CD4-positive, alpha-beta memory T cell (primary cell): ENCODE results near the gene ZBTB16. TPM values are rescaled to one million over a fixed set of nuclear protein-coding genes. Genes with fewer than 3 reads are reported as not detected.

ENCODE experiments used
- CTCF ChIA-PET: fragments of 350-600 bp; sonication (Branson Sonifier 250); formaldehyde crosslinking; loops from one replicate; lab custom pipeline; 2021; ENCODE audit warnings: inconsistent platforms; ENCODE audit not compliant: partially characterized antibody; lab: Charles Lee
- POLR2A ChIA-PET: fragments of 350-600 bp; sonication (Branson Sonifier 250); formaldehyde crosslinking; loops from one replicate; lab custom pipeline; 2021; ENCODE audit not compliant: partially characterized antibody; lab: Charles Lee
- DNase-seq, 5 donors: peaks; one replicate each; pipeline versions ENCODE4 v3.0.0 to v3.0.0-alpha.2; 2020 to 2022; ENCODE audit warnings: mixed read lengths in 1 of 5
- H3K27ac ChIP-seq: one replicate; pipeline ENCODE4 v1.7.0; 2013; ENCODE audit warnings: low read depth, low read length
- H3K27me3 ChIP-seq: 2 replicates; pipeline ENCODE4 v1.7.0; 2013; ENCODE audit warnings: mild to moderate bottlenecking, low read length, moderate library complexity; ENCODE audit not compliant: insufficient read depth
- H3K36me3 ChIP-seq: 2 replicates; pipeline ENCODE4 v1.7.0; 2013; ENCODE audit warnings: mild to moderate bottlenecking, low read length, moderate library complexity; ENCODE audit not compliant: insufficient read depth
- H3K4me1 ChIP-seq: 2 replicates; pipeline ENCODE4 v1.7.0; 2013; ENCODE audit warnings: mild to moderate bottlenecking, low read length, moderate library complexity; ENCODE audit not compliant: insufficient read depth
- H3K4me3 ChIP-seq, 2 donors: one replicate each; pipeline ENCODE4 v1.7.0; 2013; ENCODE audit warnings: low read length in 2 of 2, mild to moderate bottlenecking in 1 of 2
- H3K9me3 ChIP-seq, 2 donors: one replicate each; pipeline ENCODE4 v1.7.0; 2013; ENCODE audit warnings: low read length in 2 of 2, control low read depth in 1 of 2; ENCODE audit not compliant: control insufficient read depth in 1 of 2
- H3K27ac Mint-ChIP-seq, 7 donors: one replicate each; pipeline ENCODE4 v1.8.0; 2020 to 2021; ENCODE audit warnings: mixed read lengths in 7 of 7, mild to moderate bottlenecking in 6 of 7, inconsistent platforms in 3 of 7, moderate library complexity in 3 of 7
- H3K27me3 Mint-ChIP-seq, 2 donors: one replicate each; pipeline ENCODE4 v1.8.0; 2020 to 2021; ENCODE audit warnings: mixed read lengths in 2 of 2
- H3K36me3 Mint-ChIP-seq, 2 donors: one replicate each; pipeline ENCODE4 v1.8.0; 2020 to 2021; ENCODE audit warnings: mixed read lengths in 2 of 2, inconsistent platforms in 1 of 2, mild to moderate bottlenecking in 1 of 2
- H3K4me1 Mint-ChIP-seq, 4 donors: one replicate each; pipeline ENCODE4 v1.8.0; 2020 to 2021; ENCODE audit warnings: mixed read lengths in 4 of 4, mild to moderate bottlenecking in 1 of 4
- H3K4me3 Mint-ChIP-seq, 8 donors: one replicate each; pipeline ENCODE4 v1.8.0; 2020 to 2021; ENCODE audit warnings: mixed read lengths in 8 of 8, mild to moderate bottlenecking in 7 of 8, moderate library complexity in 6 of 8, inconsistent platforms in 3 of 8
- H3K9me3 Mint-ChIP-seq, 8 donors: one replicate each; pipeline ENCODE4 v1.8.0; 2020 to 2021; ENCODE audit warnings: mixed read lengths in 8 of 8, mild to moderate bottlenecking in 5 of 8, inconsistent platforms in 3 of 8, moderate library complexity in 1 of 8
- intact Hi-C: fragments of 100-400 bp; cut with micrococcal nuclease; formaldehyde crosslinking; loops from one replicate; pipeline ENCODE4 v1.15.1; 2023
- polyA plus RNA-seq, 2 donors: library from polyadenylated mRNA; unstranded; fragments of 300-500 nt; fragmentation: Illumina TruSeq; gene quantifications; one replicate each; pipeline ENCODE4 v1.2.3, GENCODE V29; 2021
- total RNA-seq, 2 experiments: library from RNA; stranded (reverse); gene quantifications; one replicate each; pipeline ENCODE4 v1.2.3, GENCODE V29; 2021

Gene ZBTB16
- total and polyA plus RNA-seq, 4 experiments from 2014 or later = 5.6 to 28.4 (median 8.6) TPM

- ChIA-PET CTCF (no interaction called here), POLR2A (no interaction called here)
- intact Hi-C loops = no loop called here
- Mint-ChIP-seq H3K27ac (peak overlapping the region in 1 of 7 donors; percentile 11), H3K9me3 (no peaks in the 10 kb centered on the region), H3K4me3 (no peak overlapping the region), H3K36me3 (no peaks in the 10 kb centered on the region), H3K27me3 (no peaks in the 10 kb centered on the region), H3K4me1 (peaks cover 13 to 36% (median 20%) of the 10 kb centered on the region in 4 donors)
- no peak overlapping the region for H3K4me3 ChIP-seq
- H3K9me3 ChIP-seq = no peaks in the 10 kb centered on the region
- no peaks in the 10 kb centered on the region for H3K27me3 ChIP-seq
- DNase-seq = no peak
- H3K36me3 ChIP-seq = no peaks in the 10 kb centered on the region
- no peak overlapping the region for H3K27ac ChIP-seq
- peaks cover 3% of the 10 kb centered on the region for H3K4me1 ChIP-seq
Observed at GRCh38 chr11:114097832-114098231, 38.3 kb downstream of the ZBTB16 start.

- Histone ChIP-seq H3K9me3 (no peaks in the 10 kb centered on the region), H3K27me3 (no peaks in the 10 kb centered on the region), H3K36me3 (no peaks in the 10 kb centered on the region), H3K27ac (no peak overlapping the region), H3K4me3 (no peak overlapping the region), H3K4me1 (peaks cover 14% of the 10 kb centered on the region)
- Mint-ChIP-seq H3K27ac (no peak overlapping the region), H3K36me3 (no peaks in the 10 kb centered on the region), H3K4me1 (peaks cover 23 to 47% (median 31%) of the 10 kb centered on the region in 4 donors), H3K27me3 (no peaks in the 10 kb centered on the region), H3K4me3 (no peak overlapping the region), H3K9me3 (no peaks in the 10 kb centered on the region)
- ChIA-PET POLR2A (interaction anchor here (1.1 kb wide), 1 partner anchor 16 kb away, joined by 3 read pairs; no protein-coding TSS in a partner anchor), CTCF (interaction anchor here (1.4 kb wide), 1 partner anchor 94 kb away, joined by 3 read pairs; no protein-coding TSS in a partner anchor)
- intact Hi-C loops = no loop called here
- no peak for DNase-seq
Observed at GRCh38 chr11:114098927-114099326, 39.4 kb downstream of the ZBTB16 start.

GRCh38 chr11:114099392-114100178, 40.1 kb downstream of the ZBTB16 start:
- Mint-ChIP-seq H3K4me3 (no peak overlapping the region), H3K9me3 (no peaks in the 10 kb centered on the region), H3K4me1 (peaks cover 30 to 53% (median 38%) of the 10 kb centered on the region in 4 donors), H3K27me3 (no peaks in the 10 kb centered on the region), H3K27ac (peak overlapping the region in 4 of 7 donors; percentile 19 to 88 (median 56)), H3K36me3 (no peaks in the 10 kb centered on the region)
- intact Hi-C loops = loop anchor here (5.0 kb wide), 1 partner anchor 32 kb away; no protein-coding TSS in a partner anchor
- Histone ChIP-seq H3K9me3 (no peaks in the 10 kb centered on the region), H3K36me3 (no peaks in the 10 kb centered on the region), H3K4me3 (no peak overlapping the region), H3K27me3 (no peaks in the 10 kb centered on the region), H3K4me1 (peaks cover 20% of the 10 kb centered on the region), H3K27ac (no peak overlapping the region)
- no peak for DNase-seq
- ChIA-PET POLR2A (interaction anchor here (1.1 kb wide), 1 partner anchor 17 kb away, joined by 3 read pairs; no protein-coding TSS in a partner anchor), CTCF (interaction anchor here (1.0 to 1.7 kb wide), 4 partner anchors 35 to 161 kb away, joined by 3 to 4 read pairs (median 3); no protein-coding TSS in a partner anchor)

- intact Hi-C loops = loop anchor here (5.0 kb wide), 1 partner anchor 36 kb away; no protein-coding TSS in a partner anchor
- CTCF ChIA-PET = no interaction called here
- Histone ChIP-seq H3K9me3 (no peaks in the 10 kb centered on the region), H3K4me1 (peaks cover 35% of the 10 kb centered on the region), H3K4me3 (no peak overlapping the region), H3K36me3 (no peaks in the 10 kb centered on the region), H3K27me3 (no peaks in the 10 kb centered on the region), H3K27ac (no peak overlapping the region)
- peak overlapping the region; percentile 68 to 83 (median 75) for H3K4me3 Mint-ChIP-seq
- H3K4me1 Mint-ChIP-seq = peaks cover 35 to 68% (median 49%) of the 10 kb centered on the region in 4 donors
- H3K27ac Mint-ChIP-seq = peak overlapping the region; percentile 26 to 88 (median 85)
- no peaks in the 10 kb centered on the region for H3K9me3 Mint-ChIP-seq
- POLR2A ChIA-PET = interaction anchor here (1.0 kb wide), 1 partner anchor 18 kb away, joined by 3 read pairs; no protein-coding TSS in a partner anchor
- H3K27me3 Mint-ChIP-seq = no peaks in the 10 kb centered on the region
- peak; percentile 29 to 48 (median 42) for DNase-seq
- no peaks in the 10 kb centered on the region for H3K36me3 Mint-ChIP-seq
Observed at GRCh38 chr11:114102993-114103896, 43.7 kb downstream of the ZBTB16 start.

GRCh38 chr11:114105611-114106010, 46.1 kb downstream of the ZBTB16 start:
- Histone ChIP-seq H3K4me3 (no peak overlapping the region), H3K9me3 (no peaks in the 10 kb centered on the region), H3K36me3 (no peaks in the 10 kb centered on the region), H3K4me1 (peaks cover 35% of the 10 kb centered on the region), H3K27ac (no peak overlapping the region), H3K27me3 (no peaks in the 10 kb centered on the region)
- peaks cover 0 to 2% (median 0%) of the 10 kb centered on the region in 8 donors for H3K9me3 Mint-ChIP-seq
- peaks cover 32 to 65% (median 44%) of the 10 kb centered on the region in 4 donors for H3K4me1 Mint-ChIP-seq
- intact Hi-C loops = no loop called here
- no peak for DNase-seq
- H3K27me3 Mint-ChIP-seq = no peaks in the 10 kb centered on the region
- ChIA-PET CTCF (no interaction called here), POLR2A (interaction anchor here (1.3 kb wide), 1 partner anchor 53 kb away, joined by 3 read pairs; no protein-coding TSS in a partner anchor)
- H3K4me3 Mint-ChIP-seq = peak overlapping the region in 2 of 8 donors; percentile 52 to 59
- no peaks in the 10 kb centered on the region for H3K36me3 Mint-ChIP-seq
- peak overlapping the region in 3 of 7 donors; percentile 12 to 32 (median 29) for H3K27ac Mint-ChIP-seq

GRCh38 chr11:114106047-114106446, 46.5 kb downstream of the ZBTB16 start:
- peaks cover 0 to 2% (median 0%) of the 10 kb centered on the region in 8 donors for H3K9me3 Mint-ChIP-seq
- H3K9me3 ChIP-seq = no peaks in the 10 kb centered on the region
- peak overlapping the region in 1 of 7 donors; percentile 29 for H3K27ac Mint-ChIP-seq
- ChIA-PET CTCF (no interaction called here), POLR2A (interaction anchor here (1.3 to 1.4 kb wide), 2 partner anchors 46 to 53 kb away, joined by 3 to 4 read pairs; no protein-coding TSS in a partner anchor)
- H3K4me1 Mint-ChIP-seq = peaks cover 33 to 69% (median 45%) of the 10 kb centered on the region in 4 donors
- no peaks in the 10 kb centered on the region for H3K36me3 ChIP-seq
- no peaks in the 10 kb centered on the region for H3K27me3 Mint-ChIP-seq
- DNase-seq = no peak
- no peak overlapping the region for H3K27ac ChIP-seq
- peak overlapping the region in 4 of 8 donors; percentile 20 to 27 (median 24) for H3K4me3 Mint-ChIP-seq
- H3K4me3 ChIP-seq = no peak overlapping the region
- no peaks in the 10 kb centered on the region for H3K27me3 ChIP-seq
- intact Hi-C loops = no loop called here
- H3K4me1 ChIP-seq = peaks cover 35% of the 10 kb centered on the region
- no peaks in the 10 kb centered on the region for H3K36me3 Mint-ChIP-seq
